Gastrocnemius medialis (tissue), 4 donors: ENCODE data around the gene USP26. TPM values are rescaled to one million over a fixed set of nuclear protein-coding genes. Genes with fewer than 3 reads are reported as not detected.
"Not testable (repeated sequence)": the region's sequence is repeated elsewhere in the genome, so short reads cannot be mapped to it uniquely, and the experiment has no call there.

ENCODE experiments used
- ATAC-seq, 2 donors: fragments of 150-250 bp; one replicate each; pipeline ENCODE4 v1.9.1; 2016
- DNase-seq, 2 donors: peaks; one replicate each; pipeline ENCODE4 v3.0.0-alpha.2; 2019
- H3K27ac ChIP-seq, 4 donors: fragments of 200-600 bp; sonication (generic); 1 replicate in 1 of 4; 2 replicates in 3 of 4; pipeline ENCODE4 v1.5.1; 2016 to 2018; ENCODE audit warnings: mild to moderate bottlenecking in 2 of 4, moderate library complexity in 1 of 4
- H3K27me3 ChIP-seq, 3 donors: fragments of 200-600 bp; sonication (generic) in 2 of 3; 1 replicate in 1 of 3; 2 replicates in 2 of 3; pipeline versions ENCODE4 v1.5.1 to v1.6.0; 2016 to 2019; ENCODE audit warnings: mild to moderate bottlenecking in 1 of 3, moderate library complexity in 1 of 3
- H3K36me3 ChIP-seq, 2 donors: fragments of 200-600 bp; sonication (generic) in 1 of 2; one replicate each; pipeline ENCODE4 v1.5.1; 2017 to 2018
- H3K4me1 ChIP-seq, 2 donors: fragments of 200-600 bp; sonication (generic) in 1 of 2; one replicate each; pipeline ENCODE4 v1.5.1; 2016 to 2017; ENCODE audit warnings: mild to moderate bottlenecking in 2 of 2
- H3K4me3 ChIP-seq, 4 donors: fragments of 200-600 bp; sonication (generic) in 3 of 4; 1 replicate in 1 of 4; 2 replicates in 3 of 4; pipeline ENCODE4 v1.5.1; 2016 to 2019; ENCODE audit warnings: mild to moderate bottlenecking in 2 of 4
- H3K9me3 ChIP-seq, 3 donors: fragments of 200-600 bp; sonication (generic) in 2 of 3; 1 replicate in 1 of 3; 2 replicates in 2 of 3; pipeline ENCODE4 v1.5.1; 2016 to 2019
- CTCF ChIP-seq, 5 experiments: fragments of 450-650 bp in 3 of 5; fragments of 200-600 bp in 2 of 5; sonication (generic) in 2 of 5; IDR thresholded peaks in 4 of 5; conservative IDR thresholded peaks in 1 of 5; 1 replicate in 4 of 5; 2 replicates in 1 of 5; pipeline ENCODE4 v1.5.1; 2016 to 2019; ENCODE audit warnings: antibody characterized with exemption in 5 of 5, mild to moderate bottlenecking in 3 of 5, moderate library complexity in 3 of 5
- POLR2A ChIP-seq, 2 donors: fragments of 450-650 bp; IDR thresholded peaks; one replicate each; pipeline ENCODE4 v1.6.1; 2017; ENCODE audit warnings: antibody characterized with exemption in 2 of 2, mild to moderate bottlenecking in 2 of 2, moderate library complexity in 2 of 2
- in situ Hi-C, 4 donors: fragments of 200-750 bp; cut with MboI; loops; one replicate each; pipeline versions ENCODE4 v1.15.0 to v1.8.0; 2017; ENCODE audit warnings: low sequenced_read_pairs in 4 of 4
- intact Hi-C: fragments of 100-400 bp; cut with DNase I; formaldehyde crosslinking; loops from one replicate; pipeline ENCODE4 v1.15.1; 2023; ENCODE audit warnings: low total_unique reads
- total RNA-seq, 4 donors: library from RNA; depleted of rRNA; stranded (reverse); fragments of >200 nt; gene quantifications; one replicate each; pipeline versions ENCODE4 v1.1.0 to v1.2.3, GENCODE V29; 2016

Gene USP26
- total RNA-seq, 4 donors from 2014 or later: not detected

DNA sequence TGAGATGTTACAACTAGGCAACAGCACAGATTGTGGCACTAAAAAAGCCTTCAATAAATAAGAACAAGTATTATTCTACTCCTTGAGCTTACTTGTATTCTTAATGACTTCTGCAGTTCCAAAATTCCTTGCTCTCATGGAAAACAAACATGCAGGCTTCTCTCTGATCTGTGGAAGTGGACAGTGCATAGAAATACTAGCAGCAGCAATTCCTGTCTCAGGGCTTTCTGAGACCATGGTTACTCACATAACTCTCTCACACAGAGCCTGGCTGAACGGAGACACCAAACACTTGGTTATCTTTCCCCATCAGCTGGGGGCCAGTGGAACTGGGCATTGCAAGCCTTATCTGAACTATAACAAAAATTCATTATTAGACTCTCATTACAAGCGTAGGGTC lies 106.1 kb downstream of the USP26 start:
- in situ Hi-C loops: loop anchor here in 2 of 4 donors (25.0 kb wide), 2 partner anchors 671 to 696 kb away; no protein-coding TSS in a partner anchor

DNA sequence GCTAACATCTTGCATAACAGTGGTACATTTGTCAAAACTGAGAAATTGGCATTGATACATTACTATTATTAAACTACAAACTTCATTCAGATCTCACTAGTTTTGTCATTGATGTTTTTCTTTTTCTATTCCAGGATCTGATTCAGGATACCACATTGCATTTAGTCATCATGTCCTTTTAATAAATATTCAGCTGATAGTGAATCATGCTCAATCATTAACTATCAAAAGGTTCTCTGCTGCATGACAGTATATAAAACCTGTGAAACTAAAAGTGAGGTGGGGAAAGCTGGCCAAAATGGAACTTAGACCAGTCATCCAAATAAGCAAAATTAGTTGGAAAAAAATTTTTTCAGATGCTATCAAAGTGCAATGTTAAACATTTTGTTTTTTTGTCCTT lies 110.4 kb downstream of the USP26 start:
- Histone ChIP-seq H3K27ac (no peak overlapping the region), H3K4me1 (no peaks in the 10 kb centered on the region), H3K9me3 (no peaks in the 10 kb centered on the region), H3K36me3 (no peaks in the 10 kb centered on the region), H3K27me3 (peaks cover 0 to 4% (median 0%) of the 10 kb centered on the region in 3 donors), H3K4me3 (no peak overlapping the region)
- DNase-seq (no peak), ATAC-seq (no peak)
- intact Hi-C loops (no loop called here), in situ Hi-C loops (loop anchor here in 2 of 4 donors (25.0 kb wide), 2 partner anchors 676 to 701 kb away; no protein-coding TSS in a partner anchor)
- TF ChIP-seq POLR2A (IDR thresholded peaks at IDR 0.05): no peak
- TF ChIP-seq CTCF (IDR thresholded peaks at IDR 0.05 in 4 of 5, conservative IDR thresholded peaks at IDR 0.05 in 1 of 5): no peak

More for the DNA sequence above, 106.1 kb downstream of the USP26 start:
- Histone ChIP-seq H3K4me3 (no peak overlapping the region), H3K4me1 (no peaks in the 10 kb centered on the region), H3K27ac (no peak overlapping the region), H3K9me3 (no peaks in the 10 kb centered on the region), H3K27me3 (peaks cover 0 to 4% (median 0%) of the 10 kb centered on the region in 3 donors), H3K36me3 (no peaks in the 10 kb centered on the region)
- TF ChIP-seq CTCF (IDR thresholded peaks at IDR 0.05 in 4 of 5, conservative IDR thresholded peaks at IDR 0.05 in 1 of 5) (no peak), POLR2A (IDR thresholded peaks at IDR 0.05) (no peak)
- DNase-seq (no peak), ATAC-seq (no peak)
- intact Hi-C loops: no loop called here

- Histone ChIP-seq H3K27ac (no peak overlapping the region), H3K36me3 (no peaks in the 10 kb centered on the region), H3K27me3 (peaks cover 0 to 7% (median 0%) of the 10 kb centered on the region in 3 donors), H3K4me3 (no peak overlapping the region), H3K4me1 (no peaks in the 10 kb centered on the region), H3K9me3 (no peaks in the 10 kb centered on the region)
- intact Hi-C loops (no loop called here), in situ Hi-C loops (loop anchor here in 2 of 4 donors (25.0 kb wide), 2 partner anchors 678 to 703 kb away; no protein-coding TSS in a partner anchor)
- DNase-seq: no peak
- TF ChIP-seq POLR2A (IDR thresholded peaks at IDR 0.05): no peak
- no peak for TF ChIP-seq CTCF (IDR thresholded peaks at IDR 0.05 in 4 of 5, conservative IDR thresholded peaks at IDR 0.05 in 1 of 5)
- ATAC-seq: no peak
These were observed 112.8 kb downstream of the USP26 start for GRCh38 chrX:132984058-132984650.

DNA sequence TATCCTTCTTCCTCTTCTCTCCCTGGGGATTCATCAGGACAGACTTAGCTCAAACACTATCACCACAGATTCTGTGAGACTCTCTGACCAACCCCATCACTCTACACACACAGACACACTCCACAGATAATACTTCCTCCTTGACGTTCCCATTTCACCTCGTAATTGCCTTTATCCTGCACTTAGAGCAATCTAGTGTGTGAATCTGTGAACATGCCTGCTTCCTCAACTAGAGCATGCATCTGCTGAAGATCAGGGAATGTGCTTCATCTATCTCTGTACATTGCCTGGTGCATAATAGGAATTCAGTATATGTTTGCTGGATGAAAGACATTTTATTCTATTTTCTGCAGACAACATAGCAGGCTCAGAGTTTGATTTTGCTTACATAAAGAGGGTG lies 113.4 kb downstream of the USP26 start:
- DNase-seq (no peak), ATAC-seq (no peak)
- no peak for TF ChIP-seq POLR2A (IDR thresholded peaks at IDR 0.05)
- TF ChIP-seq CTCF (IDR thresholded peaks at IDR 0.05 in 4 of 5, conservative IDR thresholded peaks at IDR 0.05 in 1 of 5): no peak
- Histone ChIP-seq H3K27me3 (peaks cover 0 to 7% (median 0%) of the 10 kb centered on the region in 3 donors), H3K9me3 (no peaks in the 10 kb centered on the region), H3K4me3 (no peak overlapping the region), H3K27ac (no peak overlapping the region), H3K4me1 (no peaks in the 10 kb centered on the region), H3K36me3 (no peaks in the 10 kb centered on the region)
- in situ Hi-C loops: loop anchor here in 2 of 4 donors (25.0 kb wide), 2 partner anchors 679 to 704 kb away; no protein-coding TSS in a partner anchor
- intact Hi-C loops: no loop called here

DNA sequence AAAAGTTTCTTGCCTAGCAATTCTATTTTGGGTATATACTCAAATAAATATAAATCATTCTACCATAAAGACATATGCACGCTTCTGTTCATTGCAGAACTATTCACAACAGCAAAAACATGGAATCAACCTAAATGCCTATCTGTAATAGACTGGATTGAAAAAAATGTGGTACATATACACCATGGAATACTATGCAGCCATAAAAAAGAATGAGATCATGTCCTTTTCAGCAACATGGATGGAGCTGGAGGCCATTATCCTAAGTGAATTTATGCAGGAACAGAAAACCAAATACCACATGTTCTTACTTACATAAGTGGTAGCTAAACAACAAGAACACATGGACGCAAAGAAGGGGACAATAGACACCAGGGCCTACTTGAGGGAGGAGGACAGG lies 116.9 kb downstream of the USP26 start:
- intact Hi-C loops, H3K27me3 ChIP-seq, DNase-seq, H3K4me1 ChIP-seq, H3K27ac ChIP-seq, H3K9me3 ChIP-seq, ATAC-seq, H3K4me3 ChIP-seq, H3K36me3 ChIP-seq: not testable (repeated sequence)
- in situ Hi-C loops: loop anchor here in 2 of 4 donors (25.0 kb wide), 2 partner anchors 682 to 707 kb away; no protein-coding TSS in a partner anchor

Other genes with a start within 250 kb of the USP26 start
- 1 to 10 TPM in 3 of 4 donors, not detected in 1; 1.9 to 2.8 (median 2.1) TPM for gene HS6ST2, start 138.5 kb downstream of the USP26 start, total RNA-seq
- not detected for gene TFDP3, start 121.2 kb upstream of the USP26 start, total RNA-seq